Measurements from ENCODE around the gene PTH1R.

Gene PTH1R

GRCh38 chr3:46895761-46896160, 18.2 kb downstream of the PTH1R start:
- no peak for TF ChIP-seq CTCF (conservative IDR thresholded peaks at IDR 0.05; ENCODE audit: low read depth, low read length)
- DNase-seq (ENCODE audit: low read depth), result no peak
- no peak overlapping the region for H3K4me3 ChIP-seq (ENCODE audit: low read length)

- no peak overlapping the region for H3K4me3 ChIP-seq (ENCODE audit: low read length)
- TF ChIP-seq CTCF (conservative IDR thresholded peaks at IDR 0.05; ENCODE audit: low read depth, low read length), result no peak
- no peak for DNase-seq (ENCODE audit: low read depth)
Observed at GRCh38 chr3:46896386-46896785, 18.9 kb downstream of the PTH1R start.

GRCh38 chr3:46897031-46897430, 19.5 kb downstream of the PTH1R start:
- H3K4me3 ChIP-seq (ENCODE audit: low read length), result no peak overlapping the region
- TF ChIP-seq CTCF (conservative IDR thresholded peaks at IDR 0.05; ENCODE audit: low read depth, low read length), result no peak
- no peak for DNase-seq (ENCODE audit: low read depth)

- no peak for TF ChIP-seq CTCF (conservative IDR thresholded peaks at IDR 0.05; ENCODE audit: low read depth, low read length)
- H3K4me3 ChIP-seq (ENCODE audit: low read length), result no peak overlapping the region
- no peak for DNase-seq (ENCODE audit: low read depth)
Observed at GRCh38 chr3:46897829-46898320, 20.4 kb downstream of the PTH1R start.

GRCh38 chr3:46898321-46899150, 21.0 kb downstream of the PTH1R start:
- no peak for DNase-seq (ENCODE audit: low read depth)
- TF ChIP-seq CTCF (conservative IDR thresholded peaks at IDR 0.05; ENCODE audit: low read depth, low read length), result no peak
- peak overlapping the region; percentile 22 for H3K4me3 ChIP-seq (ENCODE audit: low read length)

- H3K4me3 ChIP-seq (ENCODE audit: low read length), result no peak overlapping the region
- no peak for TF ChIP-seq CTCF (conservative IDR thresholded peaks at IDR 0.05; ENCODE audit: low read depth, low read length)
- no peak for DNase-seq (ENCODE audit: low read depth)
Observed at GRCh38 chr3:46899151-46900006, 21.9 kb downstream of the PTH1R start.
